GM19463 (cell line): ENCODE measurements around the gene MOSPD3.

ENCODE experiments used
- ATAC-seq: cut with Tn5 transposase; IDR thresholded peaks from one replicate; pipeline ENCODE4 v1.9.1; 2021; ENCODE audit warnings: mild to moderate bottlenecking, moderate library complexity; ENCODE audit not compliant: unreplicated experiment

The MOSPD3 gene

GRCh38 chr7:100621554-100621953 is 9.2 kb downstream of the MOSPD3 start:
- no peak for ATAC-seq

GRCh38 chr7:100623951-100624824 is 11.8 kb downstream of the MOSPD3 start:
- ATAC-seq: no peak

GRCh38 chr7:100626055-100626454 is 13.7 kb downstream of the MOSPD3 start:
- ATAC-seq: no peak

- ATAC-seq: peak; percentile 84
These were observed 14.3 kb downstream of the MOSPD3 start for GRCh38 chr7:100626530-100627237.

- ATAC-seq: no peak
These were observed 14.9 kb downstream of the MOSPD3 start for GRCh38 chr7:100627238-100627549.

- no peak for ATAC-seq
These were observed 16.9 kb downstream of the MOSPD3 start for GRCh38 chr7:100629117-100629716.

GRCh38 chr7:100630066-100630465 is 17.7 kb downstream of the MOSPD3 start:
- no peak for ATAC-seq

- ATAC-seq: peak; percentile 48
These were observed 20.8 kb downstream of the MOSPD3 start for GRCh38 chr7:100632951-100633717.

GRCh38 chr7:100639995-100640516 is 27.7 kb downstream of the MOSPD3 start:
- no peak for ATAC-seq

GRCh38 chr7:100640517-100641440 is 28.4 kb downstream of the MOSPD3 start:
- ATAC-seq: no peak

GRCh38 chr7:100641463-100641859 is 29.1 kb downstream of the MOSPD3 start, which contains the start of gene TFR2:
Gene TFR2 (minus strand): TSS chr7:100641552. CDS start chr7:100641509, 43 bp downstream.
- ATAC-seq: no peak

GRCh38 chr7:100641860-100642533 is 29.7 kb downstream of the MOSPD3 start:
- no peak for ATAC-seq

GRCh38 chr7:100642534-100642907 is 30.2 kb downstream of the MOSPD3 start:
- ATAC-seq: no peak

- ATAC-seq: no peak
These were observed 37.7 kb downstream of the MOSPD3 start for GRCh38 chr7:100649826-100650565.

GRCh38 chr7:100654908-100655831 is 42.8 kb downstream of the MOSPD3 start:
- ATAC-seq: no peak

- ATAC-seq: no peak
These were observed 43.8 kb downstream of the MOSPD3 start, which contains the start of gene ACTL6B for GRCh38 chr7:100655908-100656674. Gene ACTL6B (minus strand): TSS chr7:100656448. CDS start chr7:100656354, 94 bp downstream.
